ENCODE data around the gene ATP6V0B.

DNA sequence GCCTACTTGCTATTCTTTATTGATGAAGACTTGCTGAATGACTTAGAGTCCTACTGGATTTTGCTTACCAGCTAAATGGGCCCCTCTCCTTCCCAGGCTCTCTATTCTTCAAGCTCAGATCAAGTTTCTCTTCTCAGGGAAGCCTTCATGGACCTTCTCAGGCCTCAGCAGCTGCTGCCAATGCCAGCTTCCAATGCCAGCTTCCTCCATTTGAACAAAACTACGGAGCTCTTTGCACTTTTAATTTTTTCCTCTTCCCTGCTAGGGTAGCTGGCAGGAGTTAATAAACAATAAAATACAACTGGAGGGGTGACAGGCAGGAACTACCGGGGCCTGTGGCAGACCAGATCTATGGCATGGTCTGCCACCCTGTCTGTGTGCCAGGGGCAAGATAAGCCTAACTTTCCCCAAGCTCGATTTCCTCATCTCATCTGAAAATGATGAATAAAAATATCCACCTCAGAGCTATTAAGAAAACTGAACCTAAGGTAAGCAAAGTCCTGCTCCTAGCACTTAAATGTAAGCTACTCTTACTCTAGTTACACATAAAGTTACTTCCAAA, 29.0 kb upstream of the ATP6V0B start:
- TF ChIP-seq, protein P1, sequence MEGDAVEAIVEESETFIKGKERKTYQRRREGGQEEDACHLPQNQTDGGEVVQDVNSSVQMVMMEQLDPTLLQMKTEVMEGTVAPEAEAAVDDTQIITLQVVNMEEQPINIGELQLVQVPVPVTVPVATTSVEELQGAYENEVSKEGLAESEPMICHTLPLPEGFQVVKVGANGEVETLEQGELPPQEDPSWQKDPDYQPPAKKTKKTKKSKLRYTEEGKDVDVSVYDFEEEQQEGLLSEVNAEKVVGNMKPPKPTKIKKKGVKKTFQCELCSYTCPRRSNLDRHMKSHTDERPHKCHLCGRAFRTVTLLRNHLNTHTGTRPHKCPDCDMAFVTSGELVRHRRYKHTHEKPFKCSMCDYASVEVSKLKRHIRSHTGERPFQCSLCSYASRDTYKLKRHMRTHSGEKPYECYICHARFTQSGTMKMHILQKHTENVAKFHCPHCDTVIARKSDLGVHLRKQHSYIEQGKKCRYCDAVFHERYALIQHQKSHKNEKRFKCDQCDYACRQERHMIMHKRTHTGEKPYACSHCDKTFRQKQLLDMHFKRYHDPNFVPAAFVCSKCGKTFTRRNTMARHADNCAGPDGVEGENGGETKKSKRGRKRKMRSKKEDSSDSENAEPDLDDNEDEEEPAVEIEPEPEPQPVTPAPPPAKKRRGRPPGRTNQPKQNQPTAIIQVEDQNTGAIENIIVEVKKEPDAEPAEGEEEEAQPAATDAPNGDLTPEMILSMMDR (IDR thresholded peaks at IDR 0.05): no peak
- no peak for TF ChIP-seq POLR2A (IDR thresholded peaks at IDR 0.05)
